ENCODE measurements around the gene NEBL.

NEBL gene

DNA sequence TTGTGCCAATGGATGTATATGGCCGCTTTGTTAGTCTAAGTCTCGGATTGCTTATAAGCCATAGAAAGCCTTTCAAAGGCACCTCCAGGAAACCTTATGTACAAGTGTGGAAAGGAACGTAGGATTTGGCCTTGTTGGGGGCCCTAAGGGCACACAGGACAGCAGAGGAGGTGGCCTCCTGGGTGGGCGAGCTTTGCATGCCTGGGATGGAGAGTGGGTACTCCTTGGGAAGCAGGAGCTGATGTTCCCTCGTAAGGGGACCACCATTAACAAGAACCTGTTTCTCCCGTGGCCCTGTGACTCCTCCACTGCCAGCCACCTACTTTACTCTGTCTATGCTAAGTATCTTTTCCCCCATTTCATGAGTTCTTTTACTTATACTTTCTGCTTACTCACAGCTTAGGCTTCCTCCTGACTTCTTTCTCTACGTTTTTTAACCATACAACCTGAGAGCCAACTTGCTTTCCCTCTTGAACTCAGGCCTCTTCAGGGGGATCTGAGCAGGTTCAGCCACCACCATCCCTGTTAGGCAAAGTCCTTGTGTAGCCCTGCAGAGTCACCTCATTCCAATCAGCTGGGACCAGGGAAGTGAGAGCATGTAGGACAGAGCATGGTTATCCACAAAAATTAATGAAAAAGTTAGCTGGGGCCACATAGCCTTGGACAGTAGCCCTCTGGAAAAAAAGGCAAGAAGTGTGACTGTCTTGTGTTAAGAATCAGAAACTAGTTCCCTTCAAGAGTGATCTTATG is 118.9 kb downstream of the NEBL start:
- no peak for DNase-seq

- DNase-seq = no peak
Observed at GRCh38 chr10:20776384-20777118, 120.6 kb downstream of the NEBL start.

DNA sequence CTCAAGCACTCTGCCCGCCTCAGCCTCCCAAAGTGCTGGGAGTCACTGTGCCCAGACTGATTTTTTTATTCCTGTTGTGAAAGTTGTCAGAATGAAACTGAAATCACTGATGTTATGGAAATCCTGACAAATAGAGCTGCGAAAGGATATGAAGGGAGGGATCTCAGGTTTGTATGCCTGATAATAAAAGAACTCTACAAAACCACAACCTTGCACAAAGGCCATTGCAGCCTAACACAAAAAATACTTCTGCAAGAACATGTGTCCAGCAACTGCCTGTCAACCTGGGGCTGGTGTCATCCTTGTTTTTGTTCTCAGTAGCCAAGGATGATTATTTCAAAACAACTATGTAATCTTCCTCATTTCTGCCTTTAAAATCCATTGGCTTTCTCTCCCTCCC is 126.1 kb downstream of the NEBL start:
- DNase-seq = no peak

DNA sequence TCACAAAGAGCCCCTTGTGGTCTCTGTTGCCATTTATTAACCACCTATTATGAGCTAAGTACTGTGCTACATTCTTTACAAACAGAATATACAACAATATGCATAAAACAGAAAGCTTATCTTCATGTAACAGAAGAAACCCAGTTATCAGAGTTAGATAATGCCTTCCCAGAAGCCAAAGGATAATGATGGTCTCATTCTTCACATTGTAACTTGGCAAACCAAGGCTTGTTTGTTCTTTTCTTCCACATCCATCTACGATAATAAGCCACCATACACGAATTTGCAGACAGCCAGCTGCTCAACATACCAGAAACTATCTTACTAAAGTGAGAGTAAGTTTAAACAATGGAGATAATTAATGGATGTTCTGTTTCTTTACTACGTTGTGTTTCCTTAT is 127.6 kb downstream of the NEBL start:
- no peak for DNase-seq

- DNase-seq = no peak
Observed at GRCh38 chr10:20768843-20769242, 128.3 kb downstream of the NEBL start.

DNA sequence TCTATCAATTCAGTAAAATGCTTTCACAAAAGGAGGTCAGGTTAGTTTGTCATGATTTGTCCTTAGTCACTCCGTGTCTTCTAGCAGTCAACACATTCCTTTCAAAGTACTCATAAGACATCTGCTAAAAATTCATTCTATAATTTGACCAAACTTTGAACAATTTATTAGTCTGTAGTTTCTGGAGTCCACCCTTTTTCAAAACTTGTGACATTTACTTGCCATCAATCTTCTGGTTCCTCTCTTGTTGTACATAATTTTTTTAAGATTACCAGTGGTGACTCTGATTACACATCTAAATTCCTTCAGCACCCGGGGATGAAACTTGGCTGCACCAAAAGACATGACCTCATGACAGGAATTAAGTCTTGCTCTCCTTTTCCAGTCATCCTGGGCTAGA is 130.1 kb downstream of the NEBL start:
- DNase-seq = no peak

- no peak for DNase-seq
Observed at GRCh38 chr10:20765066-20765465, 132.0 kb downstream of the NEBL start.

GRCh38 chr10:20760460-20760859 is 136.7 kb downstream of the NEBL start:
- DNase-seq = no peak

DNA sequence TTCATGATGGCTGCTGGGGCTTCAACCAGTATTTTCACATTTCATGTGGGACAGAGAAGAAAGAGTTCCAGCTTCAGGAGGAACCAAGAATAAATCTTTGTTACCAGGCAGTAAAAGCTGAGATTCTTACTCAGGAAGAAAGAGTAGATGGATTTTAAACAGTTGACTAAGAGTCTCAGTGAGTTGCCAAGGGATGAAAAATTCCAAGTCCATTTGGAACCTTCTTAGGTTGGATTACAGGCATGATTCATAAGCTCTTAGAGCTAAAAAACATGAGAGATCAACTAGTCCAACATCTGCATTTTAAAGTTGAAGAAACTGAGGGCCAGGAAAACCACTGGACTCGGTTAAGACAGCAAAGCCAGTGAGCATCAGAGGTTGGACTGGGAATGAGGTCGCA is 148.6 kb downstream of the NEBL start:
- DNase-seq = no peak

GRCh38 chr10:20747782-20748181 is 149.3 kb downstream of the NEBL start:
- no peak for DNase-seq

DNA sequence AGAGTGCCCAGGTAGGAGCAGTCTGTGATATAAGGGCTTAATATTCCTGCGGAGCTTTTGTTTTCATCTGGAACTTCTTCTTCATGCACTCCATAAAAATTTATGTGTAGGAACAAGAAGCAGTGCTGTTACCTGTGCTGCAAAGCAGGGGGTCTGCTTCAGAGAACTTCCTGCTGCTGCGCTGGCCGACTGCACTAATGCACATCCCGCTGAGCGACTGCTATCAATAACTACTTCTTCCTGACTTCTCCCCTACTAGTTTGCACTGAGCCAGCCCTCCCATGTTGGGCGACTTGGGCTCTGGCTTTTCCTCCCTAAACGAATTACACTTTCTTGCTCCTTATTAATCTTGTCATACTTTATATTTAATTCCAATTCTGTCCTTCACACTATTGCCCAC is 150.3 kb downstream of the NEBL start:
- no peak for DNase-seq

GRCh38 chr10:20745556-20746375 is 151.3 kb downstream of the NEBL start:
- DNase-seq = no peak

- DNase-seq = no peak
Observed at GRCh38 chr10:20744821-20745220, 152.3 kb downstream of the NEBL start.

- DNase-seq = no peak
Observed at GRCh38 chr10:20743942-20744341, 153.2 kb downstream of the NEBL start.

DNA sequence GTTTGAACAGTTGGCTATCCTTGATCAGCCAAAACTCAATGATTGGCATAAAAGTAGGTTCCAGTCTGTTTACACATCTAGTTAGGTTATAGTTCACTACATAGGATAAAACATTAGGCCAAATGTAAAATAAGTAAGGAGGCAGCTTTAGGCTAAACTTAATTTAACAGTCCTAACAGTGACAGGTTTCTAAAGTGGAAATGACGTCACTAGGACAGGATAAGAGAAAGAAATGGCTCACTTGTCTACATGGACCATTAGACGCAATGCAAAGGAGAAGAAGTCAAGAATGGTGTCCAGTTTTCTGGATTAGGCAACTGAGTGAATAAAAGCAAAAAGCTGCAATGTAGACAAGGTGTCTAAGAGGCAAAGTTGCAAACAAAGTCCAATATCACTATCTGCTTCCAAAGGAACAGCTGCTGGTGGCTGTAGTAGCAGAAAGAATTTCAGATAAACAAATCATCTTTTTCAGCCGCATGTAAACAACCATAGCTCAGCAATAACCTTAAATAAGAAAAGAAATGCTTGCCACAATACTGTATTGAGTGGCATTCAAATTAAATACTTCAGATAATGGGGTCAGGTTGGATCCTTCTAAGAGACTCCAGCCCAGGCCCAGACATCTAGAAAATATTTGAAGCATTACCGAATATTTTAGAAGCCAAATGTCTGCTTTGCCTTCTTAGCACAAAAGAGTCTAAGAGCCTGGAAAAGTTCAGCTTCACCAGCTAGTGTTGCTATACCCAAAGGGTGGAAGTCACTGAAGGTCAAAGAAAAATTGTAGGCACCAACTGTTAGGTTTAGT is 154.2 kb downstream of the NEBL start:
- DNase-seq = no peak

GRCh38 chr10:20740120-20740519 is 157.0 kb downstream of the NEBL start:
- no peak for DNase-seq

DNA sequence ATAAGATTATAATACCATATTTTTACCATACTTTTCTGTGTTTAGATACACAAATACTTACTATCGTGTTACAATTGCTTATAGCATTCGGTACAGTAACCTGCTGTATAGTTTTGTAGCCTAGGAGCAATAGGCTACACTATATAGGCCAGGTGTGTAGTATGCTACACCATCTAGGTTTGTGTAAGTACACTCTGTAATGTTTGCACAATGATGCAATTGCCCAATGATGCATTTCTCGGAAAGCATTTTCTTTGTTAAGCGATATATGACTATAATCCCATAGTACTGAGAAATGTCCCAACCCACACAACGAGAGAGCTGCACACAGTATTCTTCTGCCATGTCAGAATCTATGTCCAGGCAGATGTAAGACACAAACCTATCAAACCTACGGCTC is 160.0 kb downstream of the NEBL start:
- DNase-seq = no peak

Measured in CD4-positive, alpha-beta T cell treated with Interleukin-21 for 1 hour (primary cell).